CD14-positive monocyte (primary cell): ENCODE results near the gene IKZF1. TPM values are rescaled to one million over a fixed set of nuclear protein-coding genes. Genes with fewer than 3 reads are reported as not detected.

Source experiments
- DNase-seq, 3 donors: peaks; one replicate each; pipeline ENCODE4 v3.0.0-alpha.2; 2011 to 2022
- H2AFZ ChIP-seq: 2 replicates; pipeline ENCODE4 v1.6.0; 2012; ENCODE audit warnings: mild to moderate bottlenecking, low read depth, low read length, inconsistent platforms; ENCODE audit not compliant: insufficient read depth, poor library complexity, severe bottlenecking
- H3K27ac ChIP-seq, 2 donors: 1 replicate in 1 of 2; 2 replicates in 1 of 2; pipeline ENCODE4 v1.5.1; 2012 to 2013; ENCODE audit warnings: low read length in 2 of 2, control low read depth in 1 of 2, inconsistent platforms in 1 of 2, low read depth in 1 of 2, mild to moderate bottlenecking in 1 of 2
- H3K27me3 ChIP-seq, 2 donors: one replicate each; pipeline versions ENCODE4 v1.6.0 to v1.6.1; 2011 to 2013; ENCODE audit warnings: low read length in 2 of 2; ENCODE audit not compliant: control insufficient read depth in 2 of 2, insufficient read depth in 2 of 2
- H3K36me3 ChIP-seq, 2 donors: replicated peaks in 1 of 2; 1 replicate in 1 of 2; 2 replicates in 1 of 2; pipeline versions ENCODE4 v1.5.1 to v1.6.1; 2012 to 2013; ENCODE audit warnings: low read length in 2 of 2, control low read depth in 1 of 2, inconsistent platforms in 1 of 2, mild to moderate bottlenecking in 1 of 2; ENCODE audit not compliant: insufficient read depth in 2 of 2, control insufficient read depth in 1 of 2
- H3K4me1 ChIP-seq, 2 donors: 1 replicate in 1 of 2; 2 replicates in 1 of 2; pipeline versions ENCODE4 v1.5.1 to v1.6.1; 2012 to 2013; ENCODE audit warnings: low read length in 2 of 2, control low read depth in 1 of 2, inconsistent platforms in 1 of 2, mild to moderate bottlenecking in 1 of 2, moderate library complexity in 1 of 2; ENCODE audit not compliant: insufficient read depth in 2 of 2, control insufficient read depth in 1 of 2
- H3K4me2 ChIP-seq: replicated peaks from 2 replicates; pipeline ENCODE3; 2012; ENCODE audit warnings: low read length, moderate library complexity, mild to moderate bottlenecking; ENCODE audit not compliant: poor library complexity, severe bottlenecking; ENCODE audit errors: extremely low read depth
- H3K4me3 ChIP-seq, 3 experiments: fragments of 200-600 bp in 1 of 3; sonication (generic) in 1 of 3; replicated peaks in 1 of 3; 1 replicate in 2 of 3; 2 replicates in 1 of 3; pipeline ENCODE4 v1.5.1; 2011 to 2013; ENCODE audit warnings: low read length in 3 of 3, mild to moderate bottlenecking in 3 of 3, control low read depth in 2 of 3, low read depth in 2 of 3, inconsistent platforms in 1 of 3, moderate library complexity in 1 of 3
- H3K79me2 ChIP-seq: 2 replicates; pipeline ENCODE4 v1.6.0; 2012; ENCODE audit warnings: mild to moderate bottlenecking, control low read depth, inconsistent platforms, low read length, moderate library complexity; ENCODE audit not compliant: insufficient read depth
- H3K9ac ChIP-seq: 2 replicates; pipeline ENCODE4 v1.6.0; 2017; ENCODE audit warnings: low read length, mild to moderate bottlenecking; ENCODE audit not compliant: insufficient read depth, poor library complexity, severe bottlenecking
- H3K9me3 ChIP-seq, 2 donors: replicated peaks in 1 of 2; 1 replicate in 1 of 2; 2 replicates in 1 of 2; pipeline versions ENCODE4 v1.5.1 to v1.6.1; 2012 to 2013; ENCODE audit warnings: low read length in 2 of 2, control low read depth in 1 of 2; ENCODE audit not compliant: control insufficient read depth in 1 of 2, insufficient read depth in 1 of 2
- H4K20me1 ChIP-seq: 2 replicates; pipeline ENCODE4 v1.6.0; 2012; ENCODE audit warnings: mild to moderate bottlenecking, low read length, control low read depth, moderate library complexity; ENCODE audit not compliant: insufficient read depth
- H3K27ac Mint-ChIP-seq, 7 donors: one replicate each; pipeline ENCODE4 v1.8.0; 2020; ENCODE audit warnings: mild to moderate bottlenecking in 7 of 7, mixed read lengths in 7 of 7, moderate library complexity in 6 of 7, inconsistent platforms in 2 of 7
- H3K27me3 Mint-ChIP-seq, 3 donors: one replicate each; pipeline ENCODE4 v1.8.0; 2021 to 2022; ENCODE audit warnings: low read depth in 3 of 3, mild to moderate bottlenecking in 3 of 3, mixed read lengths in 3 of 3, moderate library complexity in 3 of 3, inconsistent platforms in 1 of 3
- H3K36me3 Mint-ChIP-seq, 2 donors: one replicate each; pipeline ENCODE4 v1.8.0; 2020; ENCODE audit warnings: mixed read lengths in 2 of 2, inconsistent platforms in 1 of 2, mild to moderate bottlenecking in 1 of 2
- H3K4me1 Mint-ChIP-seq: one replicate; pipeline ENCODE4 v1.8.0; 2020; ENCODE audit warnings: mild to moderate bottlenecking, mixed read lengths
- H3K4me3 Mint-ChIP-seq, 2 donors: one replicate each; pipeline ENCODE4 v1.8.0; 2020; ENCODE audit warnings: mild to moderate bottlenecking in 2 of 2, mixed read lengths in 2 of 2, moderate library complexity in 1 of 2
- H3K9me3 Mint-ChIP-seq, 7 donors: one replicate each; pipeline ENCODE4 v1.8.0; 2020 to 2022; ENCODE audit warnings: mixed read lengths in 7 of 7, mild to moderate bottlenecking in 6 of 7, moderate library complexity in 6 of 7, inconsistent platforms in 2 of 7
- CTCF ChIP-seq: fragments of 200-600 bp; IDR thresholded peaks from one replicate; pipeline ENCODE4 v1.8.0; 2022; ENCODE audit warnings: antibody characterized with exemption, mild to moderate bottlenecking
- WGBS: methylation state at CpG from one replicate; pipeline ENCODE4 v1.1.5; 2013; ENCODE audit warnings: missing lambda C conversion rate; ENCODE audit not compliant: insufficient coverage; 5-methylcytosine and 5-hydroxymethylcytosine counted together
- intact Hi-C, 2 donors: fragments of 100-400 bp; cut with micrococcal nuclease; formaldehyde crosslinking; loops; one replicate each; pipeline versions ENCODE4 v1.15.0 to v1.15.1; 2023
- polyA plus RNA-seq, 3 donors: library from polyadenylated mRNA; depleted of rRNA in 1 of 3; unstranded in 2 of 3; stranded (reverse) in 1 of 3; fragments of 300-500 nt in 2 of 3; fragments of >200 nt in 1 of 3; fragmentation: Illumina TruSeq in 2 of 3; gene quantifications; 1 replicate in 2 of 3; 2 replicates in 1 of 3; pipeline ENCODE4 v1.2.3, GENCODE V29; 2012 to 2021

IKZF1 gene
- polyA plus RNA-seq, 3 donors: 38.4 to 130 (median 80.2) TPM

DNA sequence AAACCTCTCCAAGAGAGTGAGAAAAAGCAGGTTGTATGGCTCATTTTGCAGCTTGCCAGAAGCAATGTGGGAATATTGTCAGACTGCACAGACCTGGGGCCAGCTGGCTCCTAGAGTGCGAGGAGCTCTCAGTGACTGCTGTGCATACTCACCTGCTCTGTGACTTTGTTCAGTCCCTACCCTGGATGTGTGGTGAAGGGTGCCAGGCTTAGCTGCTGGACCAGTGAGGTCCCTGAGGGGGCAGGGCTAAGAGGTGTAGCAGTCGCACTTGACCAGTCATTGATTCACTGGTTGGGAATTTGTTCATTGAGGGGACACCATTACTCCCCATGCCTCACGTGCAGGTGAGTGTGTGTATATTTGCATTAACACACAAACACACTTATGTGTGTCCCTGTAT lies 60.1 kb downstream of the IKZF1 start:
- no peak for TF ChIP-seq CTCF
- no peak overlapping the region for H3K4me3 ChIP-seq
- H3K27me3 ChIP-seq: no peaks in the 10 kb centered on the region
- no peak overlapping the region for H2AFZ ChIP-seq
- peaks cover 7 to 19% of the 10 kb centered on the region in 2 donors for H3K4me1 ChIP-seq
- no peak overlapping the region for H3K9ac ChIP-seq
- peaks cover 0 to 5% (median 3%) of the 10 kb centered on the region in 7 donors for H3K9me3 Mint-ChIP-seq
- no peak overlapping the region for H3K4me2 ChIP-seq
- H3K4me3 Mint-ChIP-seq: no peak overlapping the region
- no peaks in the 10 kb centered on the region for H3K27me3 Mint-ChIP-seq
- peaks cover 100% of the 10 kb centered on the region for H3K79me2 ChIP-seq
- H3K27ac ChIP-seq: peak overlapping the region in 1 of 2 donors; percentile 54
- no peak for DNase-seq
- H3K27ac Mint-ChIP-seq: peak overlapping the region in 4 of 7 donors; percentile 28 to 78 (median 33)
- peaks cover 100% of the 10 kb centered on the region for H4K20me1 ChIP-seq
- H3K9me3 ChIP-seq: peaks cover 0 to 6% of the 10 kb centered on the region in 2 donors
- intact Hi-C loops: loop anchor here in 1 of 2 donors (5.0 kb wide), 1 partner anchor 162 kb away; no protein-coding TSS in a partner anchor
- H3K4me1 Mint-ChIP-seq: peaks cover 38% of the 10 kb centered on the region
- 94% methylated on average over 2 of the region's 3 CpGs for WGBS
- H3K36me3 Mint-ChIP-seq: peaks cover 71 to 90% of the 10 kb centered on the region in 2 donors
- H3K36me3 ChIP-seq: peaks cover 80 to 100% of the 10 kb centered on the region in 2 donors

DNA sequence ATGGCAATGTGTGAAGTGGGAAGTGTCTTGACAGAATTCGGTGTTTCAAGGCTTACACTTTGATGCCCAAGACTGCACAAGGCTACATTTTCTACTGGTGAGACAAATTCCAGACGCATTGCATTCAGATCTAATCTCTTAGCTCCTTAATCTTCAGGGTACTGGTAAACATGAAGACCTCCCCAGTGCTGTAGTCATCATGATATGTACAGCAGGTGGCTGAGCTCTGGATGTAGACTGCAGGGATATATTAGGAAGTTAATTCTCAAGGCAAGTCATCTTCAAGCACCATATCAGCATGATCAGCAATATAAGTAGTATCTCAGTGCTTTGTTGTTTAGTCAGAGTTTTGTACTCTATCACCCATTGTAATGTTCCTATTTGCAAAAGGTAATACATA lies 61.8 kb downstream of the IKZF1 start:
- peaks cover 0 to 3% (median 3%) of the 10 kb centered on the region in 7 donors for H3K9me3 Mint-ChIP-seq
- Histone ChIP-seq H3K9me3 (peaks cover 0 to 6% of the 10 kb centered on the region in 2 donors), H3K9ac (no peak overlapping the region), H3K4me1 (peaks cover 6 to 15% of the 10 kb centered on the region in 2 donors), H3K79me2 (peaks cover 100% of the 10 kb centered on the region), H3K36me3 (peaks cover 78 to 100% of the 10 kb centered on the region in 2 donors), H3K27me3 (no peaks in the 10 kb centered on the region), H3K27ac (peak overlapping the region in 1 of 2 donors; percentile 59), H4K20me1 (peaks cover 100% of the 10 kb centered on the region), H3K4me3 (no peak overlapping the region), H3K4me2 (no peak overlapping the region), H2AFZ (no peak overlapping the region)
- H3K27me3 Mint-ChIP-seq: no peaks in the 10 kb centered on the region
- peak overlapping the region in 3 of 7 donors; percentile 43 to 65 (median 45) for H3K27ac Mint-ChIP-seq
- H3K36me3 Mint-ChIP-seq: peaks cover 69 to 88% of the 10 kb centered on the region in 2 donors
- H3K4me3 Mint-ChIP-seq: no peak overlapping the region
- peaks cover 22% of the 10 kb centered on the region for H3K4me1 Mint-ChIP-seq
- intact Hi-C loops: loop anchor here in 1 of 2 donors (5.0 kb wide), 1 partner anchor 164 kb away; no protein-coding TSS in a partner anchor
- DNase-seq: no peak
- WGBS: no CpG with 5 or more reads among the region's 2 CpGs
- no peak for TF ChIP-seq CTCF
